ENCODE data around the gene TRMT2A.
"Not testable (repeated sequence)": the region's sequence is repeated elsewhere in the genome, so short reads cannot be mapped to it uniquely, and the experiment has no call there.

Gene TRMT2A

GRCh38 chr22:20083157-20083890, 33.7 kb downstream of the TRMT2A start:
- FAIRE-seq: no peak

DNA sequence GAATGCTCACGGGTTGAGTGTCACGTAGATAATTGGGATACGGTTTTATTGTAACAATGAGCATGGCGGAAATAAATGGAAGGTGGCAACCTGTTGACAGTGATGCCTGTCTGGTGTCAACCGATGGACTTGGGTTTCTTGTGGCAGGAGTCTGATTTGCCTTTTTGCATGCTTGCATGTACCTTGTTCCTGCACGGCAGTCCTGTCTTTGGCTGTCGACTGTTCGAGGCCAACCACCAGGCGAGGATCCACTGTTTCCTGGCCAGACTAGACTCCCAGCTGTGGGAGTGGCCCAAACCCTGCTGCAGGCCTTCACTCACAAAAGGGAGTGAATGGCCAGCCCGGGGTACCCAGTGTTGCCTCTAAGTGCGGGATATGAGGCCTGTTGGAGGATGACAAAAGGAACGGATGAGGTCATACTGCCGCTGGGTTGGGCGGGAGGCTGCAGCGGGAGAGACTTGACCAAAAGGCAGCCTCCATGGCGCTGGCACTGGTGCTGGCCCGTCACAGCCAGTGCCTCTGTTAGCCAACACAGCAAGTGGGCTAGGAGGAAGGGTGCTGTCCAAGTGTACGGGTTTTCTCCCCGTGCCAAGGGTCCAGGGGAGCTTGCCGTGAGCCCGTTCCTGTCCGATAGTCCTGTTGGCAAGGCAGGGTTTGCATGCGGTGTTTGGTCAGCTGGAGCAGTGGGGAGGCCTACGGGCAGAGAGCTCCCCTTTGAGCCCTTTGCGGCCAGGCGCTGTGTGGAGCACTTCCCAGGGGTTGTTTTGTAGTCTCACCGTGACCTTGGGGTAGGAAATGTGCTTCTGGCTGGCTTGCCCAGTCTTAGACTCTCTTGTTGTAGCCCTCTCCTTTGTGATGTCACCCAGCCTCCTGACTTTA, 36.0 kb downstream of the TRMT2A start:
- no peak for FAIRE-seq

GRCh38 chr22:20080445-20080775, 36.6 kb downstream of the TRMT2A start:
- no peak for FAIRE-seq

GRCh38 chr22:20079745-20080444, 37.1 kb downstream of the TRMT2A start, which contains the start of gene DGCR8:
Gene DGCR8, plus strand, starts transcription at chr22:20080241. Its CDS starts 5,723 bp downstream, at chr22:20085964.
- no peak for FAIRE-seq

DNA sequence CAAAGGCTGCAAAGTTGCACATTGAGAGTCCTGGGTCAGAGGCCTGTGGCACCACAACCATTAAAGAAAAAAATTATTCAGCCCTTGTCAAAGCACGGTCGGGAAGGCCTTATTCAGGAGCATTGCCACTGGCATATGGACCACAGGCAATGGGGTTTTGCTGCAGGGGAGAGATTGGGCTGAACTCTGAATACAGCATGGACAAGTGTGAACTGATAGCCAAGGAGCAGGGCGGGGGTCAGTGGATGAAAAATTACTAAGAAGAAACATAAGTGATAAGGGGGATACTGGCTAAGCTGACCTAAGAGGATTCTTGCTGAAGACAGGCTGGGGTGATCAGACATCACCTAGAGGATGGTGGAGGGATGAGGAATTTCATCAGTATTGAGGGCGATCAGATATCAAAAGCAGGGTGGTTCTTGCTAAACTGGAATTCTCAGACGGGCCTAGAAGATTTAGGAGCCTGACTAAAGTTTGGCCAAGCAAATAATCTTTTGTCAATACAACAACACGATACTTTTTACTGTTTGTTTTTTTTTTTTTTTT, 40.3 kb downstream of the TRMT2A start:
- FAIRE-seq: no peak

DNA sequence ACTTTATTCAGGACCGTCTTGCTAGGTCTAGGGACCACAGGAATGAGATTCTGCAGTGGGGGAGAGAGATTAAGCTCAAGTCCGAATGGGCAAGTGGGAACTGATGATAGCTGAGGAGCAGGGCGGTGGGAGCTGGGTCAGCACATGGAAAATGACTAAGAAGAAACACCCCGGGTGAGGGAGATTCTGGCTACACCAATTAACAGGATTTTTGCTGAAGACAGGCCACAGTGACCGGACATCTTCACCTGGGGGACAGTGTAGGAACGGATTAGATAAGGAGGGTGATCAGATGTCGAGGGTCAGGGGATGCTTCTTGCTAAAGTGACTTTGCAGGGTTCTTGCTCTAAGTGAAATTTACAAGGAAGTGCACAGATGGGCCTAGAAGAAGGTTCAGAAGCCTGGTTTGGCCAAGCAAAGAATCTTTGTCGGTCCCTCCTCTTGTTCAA, 45.5 kb downstream of the TRMT2A start:
- no peak for FAIRE-seq

GRCh38 chr22:20069331-20070042, 47.5 kb downstream of the TRMT2A start:
- no peak for FAIRE-seq

GRCh38 chr22:20068640-20069039, 48.4 kb downstream of the TRMT2A start:
- FAIRE-seq: no peak

DNA sequence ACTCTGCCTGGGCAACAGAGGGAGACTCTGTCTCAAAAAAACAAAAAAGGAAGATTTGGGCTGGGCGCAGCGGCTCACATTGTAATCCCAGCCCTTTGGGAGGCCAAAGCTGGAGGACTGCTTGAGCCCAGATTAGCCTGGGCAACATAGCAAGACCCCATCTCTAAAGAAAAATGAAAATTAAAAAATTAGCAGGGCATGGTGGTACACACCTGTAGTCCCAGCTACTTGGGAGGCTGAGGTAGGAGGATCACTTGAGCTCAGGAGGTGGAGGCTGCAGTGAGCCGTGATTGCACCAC, 49.7 kb downstream of the TRMT2A start:
- FAIRE-seq: not testable (repeated sequence)

- FAIRE-seq: no peak
Measured at GRCh38 chr22:20066617-20067383, 50.2 kb downstream of the TRMT2A start.

GRCh38 chr22:20065896-20066616, 51.0 kb downstream of the TRMT2A start:
- FAIRE-seq: no peak

DNA sequence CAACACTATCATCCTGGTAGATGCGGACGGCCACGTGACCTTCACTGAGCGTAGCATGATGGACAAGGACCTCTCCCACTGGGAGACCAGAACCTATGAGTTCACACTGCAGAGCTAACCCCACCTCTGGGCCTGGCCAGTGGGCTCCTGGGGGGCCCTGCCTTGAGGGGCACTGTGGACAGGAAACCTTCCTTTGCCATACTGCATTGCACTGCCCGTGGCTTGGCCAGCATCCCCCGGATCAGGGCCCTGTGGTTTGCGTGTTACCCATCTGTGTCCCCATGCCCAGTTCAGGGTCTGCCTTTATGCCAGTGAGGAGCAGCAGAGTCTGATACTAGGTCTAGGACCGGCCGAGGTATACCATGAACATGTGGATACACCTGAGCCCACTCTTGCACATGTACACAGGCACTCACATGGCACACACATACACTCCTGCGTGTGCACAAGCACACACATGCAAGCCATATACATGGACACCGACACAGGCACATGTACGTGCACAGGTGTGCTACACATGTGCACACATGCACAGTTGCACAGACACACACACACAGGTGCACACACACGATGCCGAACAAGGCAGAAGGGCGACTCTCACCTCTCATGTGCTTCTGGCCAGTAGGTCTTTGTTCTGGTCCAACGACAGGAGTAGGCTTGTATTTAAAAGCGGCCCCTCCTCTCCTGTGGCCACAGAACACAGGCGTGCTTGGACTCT, 52.3 kb downstream of the TRMT2A start:
- FAIRE-seq: no peak

DNA sequence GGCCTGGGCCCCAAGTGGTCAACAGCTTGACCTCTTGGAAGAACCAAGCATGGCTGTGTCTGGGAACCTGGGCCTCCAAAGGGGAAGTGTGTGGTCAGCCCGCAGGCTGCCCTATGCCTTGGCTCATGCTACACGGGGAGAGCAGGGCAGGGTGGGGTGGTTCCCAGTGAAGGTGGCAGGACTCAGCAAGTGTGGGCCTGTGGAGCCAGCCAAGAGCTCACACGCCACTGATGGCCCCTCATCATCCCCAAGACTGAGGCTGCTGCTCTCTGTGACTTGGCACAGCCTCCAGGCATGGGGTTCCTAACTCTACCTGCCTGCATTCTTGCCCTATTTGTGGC, 52.9 kb downstream of the TRMT2A start:
- FAIRE-seq: no peak

- FAIRE-seq: no peak
Measured at GRCh38 chr22:20063271-20064139, 53.5 kb downstream of the TRMT2A start.

DNA sequence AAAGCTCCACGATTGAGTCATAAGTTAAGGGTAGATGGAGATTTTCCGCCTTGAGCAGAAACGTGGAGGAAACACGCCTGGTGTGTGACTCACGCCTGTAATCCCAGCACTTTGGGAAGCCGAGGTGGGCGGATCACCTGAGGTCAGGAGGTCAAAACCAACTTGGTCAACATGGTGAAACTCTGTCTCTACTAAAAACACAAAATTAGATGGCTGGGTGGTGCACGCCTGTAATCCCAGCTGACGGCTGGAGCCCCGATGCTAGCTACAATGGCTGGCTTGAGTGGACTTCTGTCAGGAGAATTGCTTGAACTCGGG, 54.3 kb downstream of the TRMT2A start:
- FAIRE-seq: no peak

- no peak for FAIRE-seq
Measured at GRCh38 chr22:20062043-20062765, 54.8 kb downstream of the TRMT2A start.
